Aorta (tissue), 5 donors: ENCODE measurements around the gene CRIM1. TPM values are rescaled to one million over a fixed set of nuclear protein-coding genes. Genes with fewer than 3 reads are reported as not detected.

Source experiments
- ATAC-seq: fragments of 200-7000 bp; cut with Tn5 transposase; one replicate; pipeline ENCODE4 v1.9.1; 2022; ENCODE audit warnings: moderate library complexity; ENCODE audit not compliant: low FRiP score
- DNase-seq, 2 donors: peaks; one replicate each; pipeline ENCODE4 v3.0.0-alpha.2; 2020
- H3K27ac ChIP-seq, 2 donors: one replicate each; pipeline ENCODE4 v1.5.1; 2013; ENCODE audit warnings: low read length in 2 of 2, mild to moderate bottlenecking in 2 of 2, moderate library complexity in 2 of 2, control low read depth in 1 of 2, inconsistent platforms in 1 of 2, low read depth in 1 of 2
- H3K27me3 ChIP-seq, 2 donors: one replicate each; pipeline ENCODE4 v1.6.1; 2013; ENCODE audit warnings: control low read depth in 1 of 2, low read length in 1 of 2, mild to moderate bottlenecking in 1 of 2, moderate library complexity in 1 of 2; ENCODE audit not compliant: insufficient read depth in 2 of 2, control insufficient read depth in 1 of 2
- H3K36me3 ChIP-seq, 2 donors: one replicate each; pipeline ENCODE4 v1.6.1; 2013; ENCODE audit warnings: control low read depth in 1 of 2, low read length in 1 of 2, mild to moderate bottlenecking in 1 of 2; ENCODE audit not compliant: insufficient read depth in 2 of 2, control insufficient read depth in 1 of 2
- H3K4me1 ChIP-seq, 2 donors: one replicate each; pipeline ENCODE4 v1.6.1; 2013; ENCODE audit warnings: low read length in 2 of 2, control low read depth in 1 of 2, mild to moderate bottlenecking in 1 of 2, moderate library complexity in 1 of 2; ENCODE audit not compliant: insufficient read depth in 2 of 2, control insufficient read depth in 1 of 2
- H3K4me3 ChIP-seq, 2 donors: one replicate each; pipeline ENCODE4 v1.5.1; 2013; ENCODE audit warnings: low read length in 2 of 2, control low read depth in 1 of 2, mild to moderate bottlenecking in 1 of 2
- H3K9me3 ChIP-seq: one replicate; pipeline ENCODE4 v1.6.1; 2013; ENCODE audit warnings: mild to moderate bottlenecking, low read length; ENCODE audit not compliant: control insufficient read depth
- WGBS, 2 donors: extraction: QIAGEN DNeasy Blood & Tissue Kit; methylation state at CpG; one replicate each; pipeline ENCODE4 v1.1.7; 2013; 5-methylcytosine and 5-hydroxymethylcytosine counted together
- intact Hi-C, 2 donors: fragments of 100-400 bp; cut with DNase I; formaldehyde crosslinking; loops; one replicate each; pipeline versions ENCODE4 v1.14.2 to v1.15.0; 2022
- polyA plus RNA-seq, 2 donors: library from polyadenylated mRNA; stranded (reverse); fragments of 200-250 nt; gene quantifications; one replicate each; pipeline ENCODE4 v1.2.3, GENCODE V29; 2013
- total RNA-seq, 2 donors: library from RNA; stranded (reverse); fragmentation: NEBNext Ultra II Directional; extraction: Animal tissue kit (Norgen Biotek cat#: 25700); gene quantifications; one replicate each; pipeline ENCODE4 v1.2.1, GENCODE V29; 2021
- donor health status: healthy with polysubstance abuse.
- donor health status: Bipolar disorder and iron deficiency.
- donor health status: DM: no; HTN: no; CAD: no.
- donor health status: DM: no; HTN: no; CAD: no.
- donor health status: DM: yes; HTN: yes; CAD: no.

The CRIM1 gene
- total and polyA plus RNA-seq, 4 donors = 47.3 to 727 (median 147) TPM

- Histone ChIP-seq H3K4me3 (no peak overlapping the region), H3K27ac (peak overlapping the region in 1 of 2 donors; percentile 84), H3K9me3 (no peaks in the 10 kb centered on the region), H3K27me3 (no peaks in the 10 kb centered on the region), H3K36me3 (peaks cover 7 to 8% of the 10 kb centered on the region in 2 donors), H3K4me1 (peaks cover 15 to 16% of the 10 kb centered on the region in 2 donors)
- 88 to 91% methylated on average over 5 of the region's 5 CpGs for WGBS, 2 donors
- intact Hi-C loops = no loop called here
- no peak for ATAC-seq
- no peak for DNase-seq
Observed at GRCh38 chr2:36481709-36482108, 126.1 kb downstream of the CRIM1 start.

- intact Hi-C loops = no loop called here
- WGBS, 2 donors = 87 to 88% methylated on average over 4 of the region's 4 CpGs
- DNase-seq (no peak), ATAC-seq (no peak)
- Histone ChIP-seq H3K27me3 (no peaks in the 10 kb centered on the region), H3K9me3 (no peaks in the 10 kb centered on the region), H3K4me3 (no peak overlapping the region), H3K4me1 (peaks cover 15 to 16% of the 10 kb centered on the region in 2 donors), H3K27ac (peak overlapping the region in 1 of 2 donors; percentile 54), H3K36me3 (peaks cover 3 to 8% of the 10 kb centered on the region in 2 donors)
Observed at GRCh38 chr2:36482576-36483214, 127.1 kb downstream of the CRIM1 start.

GRCh38 chr2:36483290-36483689, 127.7 kb downstream of the CRIM1 start:
- Histone ChIP-seq H3K4me1 (peaks cover 15 to 19% of the 10 kb centered on the region in 2 donors), H3K36me3 (peaks cover 3 to 8% of the 10 kb centered on the region in 2 donors), H3K27me3 (no peaks in the 10 kb centered on the region), H3K9me3 (no peaks in the 10 kb centered on the region), H3K27ac (peak overlapping the region in 1 of 2 donors; percentile 21), H3K4me3 (no peak overlapping the region)
- WGBS, 2 donors = 92 to 94% methylated on average over 4 of the region's 4 CpGs
- ATAC-seq = no peak
- intact Hi-C loops = no loop called here
- no peak for DNase-seq

GRCh38 chr2:36484454-36484853, 128.9 kb downstream of the CRIM1 start:
- DNase-seq (no peak), ATAC-seq (no peak)
- no peak overlapping the region for H3K4me3 ChIP-seq
- H3K27ac ChIP-seq = peak overlapping the region; percentile 93 to 98
- H3K27me3 ChIP-seq = no peaks in the 10 kb centered on the region
- 80 to 84% methylated on average over 4 of the region's 4 CpGs for WGBS, 2 donors
- no peaks in the 10 kb centered on the region for H3K9me3 ChIP-seq
- H3K4me1 ChIP-seq = peaks cover 13 to 26% of the 10 kb centered on the region in 2 donors
- intact Hi-C loops = no loop called here
- peaks cover 2 to 3% of the 10 kb centered on the region in 2 donors for H3K36me3 ChIP-seq

GRCh38 chr2:36485521-36485920, 129.9 kb downstream of the CRIM1 start:
- Histone ChIP-seq H3K4me1 (peaks cover 15 to 28% of the 10 kb centered on the region in 2 donors), H3K27ac (peak overlapping the region; percentile 93 to 98), H3K9me3 (no peaks in the 10 kb centered on the region), H3K27me3 (no peaks in the 10 kb centered on the region), H3K36me3 (peaks cover 2% of the 10 kb centered on the region in 2 donors), H3K4me3 (no peak overlapping the region)
- intact Hi-C loops = loop anchor here in 1 of 2 donors (5.0 kb wide), 1 partner anchor 33 kb away; no protein-coding TSS in a partner anchor
- WGBS, 2 donors = 3 to 5% methylated on average over 4 of the region's 4 CpGs
- ATAC-seq = peak; percentile 41
- no peak for DNase-seq

- ATAC-seq = no peak
- intact Hi-C loops = loop anchor here in 1 of 2 donors (5.0 kb wide), 1 partner anchor 34 kb away; no protein-coding TSS in a partner anchor
- Histone ChIP-seq H3K4me1 (peaks cover 16 to 31% of the 10 kb centered on the region in 2 donors), H3K27ac (peak overlapping the region; percentile 69 to 93), H3K4me3 (no peak overlapping the region), H3K36me3 (peaks cover 2% of the 10 kb centered on the region in 2 donors), H3K9me3 (no peaks in the 10 kb centered on the region), H3K27me3 (no peaks in the 10 kb centered on the region)
- 3 to 7% methylated on average over 1 of the region's 1 CpG for WGBS, 2 donors
- no peak for DNase-seq
Observed at GRCh38 chr2:36486521-36487044, 131.0 kb downstream of the CRIM1 start.

GRCh38 chr2:36487947-36488346, 132.4 kb downstream of the CRIM1 start:
- Histone ChIP-seq H3K4me1 (peaks cover 11 to 31% of the 10 kb centered on the region in 2 donors), H3K9me3 (no peaks in the 10 kb centered on the region), H3K27ac (peak overlapping the region in 1 of 2 donors; percentile 39), H3K27me3 (no peaks in the 10 kb centered on the region), H3K36me3 (peaks cover 2% of the 10 kb centered on the region in 2 donors), H3K4me3 (no peak overlapping the region)
- intact Hi-C loops = loop anchor here in 1 of 2 donors (5.0 kb wide), 1 partner anchor 36 kb away; no protein-coding TSS in a partner anchor
- DNase-seq (no peak), ATAC-seq (no peak)
- 85 to 87% methylated on average over 4 of the region's 4 CpGs for WGBS, 2 donors

- Histone ChIP-seq H3K27me3 (no peaks in the 10 kb centered on the region), H3K36me3 (peaks cover 0 to 2% of the 10 kb centered on the region in 2 donors), H3K9me3 (no peaks in the 10 kb centered on the region), H3K4me3 (no peak overlapping the region), H3K27ac (peak overlapping the region; percentile 42 to 51), H3K4me1 (peaks cover 11 to 31% of the 10 kb centered on the region in 2 donors)
- DNase-seq (no peak), ATAC-seq (no peak)
- 43 to 49% methylated on average over 5 of the region's 5 CpGs for WGBS, 2 donors
- intact Hi-C loops = loop anchor here in 1 of 2 donors (5.0 kb wide), 1 partner anchor 37 kb away; no protein-coding TSS in a partner anchor
Observed at GRCh38 chr2:36489281-36489680, 133.7 kb downstream of the CRIM1 start.
